Effector memory CD8-positive, alpha-beta T cell (primary cell): ENCODE results near the gene PLPP7.
A peak's percentile ranks its signal among the peaks of the same experiment; 100 is the strongest.
"Not testable (repeated sequence)": the region's sequence is repeated elsewhere in the genome, so short reads cannot be mapped to it uniquely, and the experiment has no call there.

Source experiments
- ATAC-seq: fragments of 150-1000 bp; cut with Tn5 transposase; replicated peaks from 2 replicates; pipeline ENCODE4 v1.10.0; 2021; ENCODE audit warnings: mild to moderate bottlenecking, moderate library complexity
- DNase-seq, 3 experiments: peaks; one replicate each; pipeline ENCODE4 v3.0.0; 2021
- H3K27ac Mint-ChIP-seq, 2 donors: one replicate each; pipeline ENCODE4 v1.8.0; 2022; ENCODE audit warnings: mild to moderate bottlenecking in 2 of 2, mixed read lengths in 2 of 2, moderate library complexity in 2 of 2
- H3K27me3 Mint-ChIP-seq, 2 donors: one replicate each; pipeline ENCODE4 v1.8.0; 2022; ENCODE audit warnings: mixed read lengths in 2 of 2
- H3K36me3 Mint-ChIP-seq: one replicate; pipeline ENCODE4 v1.8.0; 2022; ENCODE audit warnings: mild to moderate bottlenecking, moderate library complexity, mixed read lengths; ENCODE audit not compliant: insufficient read depth
- H3K4me1 Mint-ChIP-seq, 2 donors: one replicate each; pipeline ENCODE4 v1.8.0; 2022; ENCODE audit warnings: low read depth in 2 of 2, mixed read lengths in 2 of 2
- H3K4me3 Mint-ChIP-seq, 2 donors: one replicate each; pipeline ENCODE4 v1.8.0; 2022; ENCODE audit warnings: mild to moderate bottlenecking in 2 of 2, mixed read lengths in 2 of 2, moderate library complexity in 2 of 2
- H3K9me3 Mint-ChIP-seq, 2 donors: one replicate each; pipeline ENCODE4 v1.8.0; 2022; ENCODE audit warnings: mixed read lengths in 2 of 2

The PLPP7 gene

GRCh38 chr9:131330814-131331600 lies 41.5 kb downstream of the PLPP7 start:
- Mint-ChIP-seq H3K4me3 (no peak overlapping the region), H3K4me1 (peaks cover under 1 to 1% of the 10 kb centered on the region in 2 donors), H3K36me3 (no peaks in the 10 kb centered on the region), H3K27me3 (no peaks in the 10 kb centered on the region), H3K27ac (no peak overlapping the region), H3K9me3 (no peaks in the 10 kb centered on the region)
- no peak for ATAC-seq
- DNase-seq: no peak

- H3K36me3 Mint-ChIP-seq, DNase-seq, H3K27ac Mint-ChIP-seq, ATAC-seq, H3K4me3 Mint-ChIP-seq, H3K9me3 Mint-ChIP-seq, H3K4me1 Mint-ChIP-seq, H3K27me3 Mint-ChIP-seq: not testable (repeated sequence)
Observed at GRCh38 chr9:131331996-131332395, 42.5 kb downstream of the PLPP7 start.

- DNase-seq (no peak), ATAC-seq (no peak)
- no peak overlapping the region for H3K4me3 Mint-ChIP-seq
- peaks cover 6% of the 10 kb centered on the region for H3K36me3 Mint-ChIP-seq
- no peaks in the 10 kb centered on the region for H3K9me3 Mint-ChIP-seq
- H3K4me1 Mint-ChIP-seq: peaks cover 3% of the 10 kb centered on the region in 2 donors
- H3K27ac Mint-ChIP-seq: no peak overlapping the region
- H3K27me3 Mint-ChIP-seq: no peaks in the 10 kb centered on the region
Observed at GRCh38 chr9:131333771-131334628, 44.5 kb downstream of the PLPP7 start.

GRCh38 chr9:131334629-131335367 lies 45.3 kb downstream of the PLPP7 start:
- no peak for DNase-seq

GRCh38 chr9:131335368-131335755 lies 45.8 kb downstream of the PLPP7 start:
- no peak overlapping the region for H3K4me3 Mint-ChIP-seq
- H3K27me3 Mint-ChIP-seq: no peaks in the 10 kb centered on the region
- DNase-seq (no peak), ATAC-seq (no peak)
- H3K36me3 Mint-ChIP-seq: peaks cover 6% of the 10 kb centered on the region
- peaks cover 3% of the 10 kb centered on the region in 2 donors for H3K4me1 Mint-ChIP-seq
- H3K27ac Mint-ChIP-seq: peak overlapping the region in 1 of 2 donors; percentile 9
- H3K9me3 Mint-ChIP-seq: no peaks in the 10 kb centered on the region

More at GRCh38 chr9:131334629-131335367, 45.3 kb downstream of the PLPP7 start:
- H3K4me1 Mint-ChIP-seq: peaks cover 3% of the 10 kb centered on the region in 2 donors
- no peak for ATAC-seq
- no peaks in the 10 kb centered on the region for H3K9me3 Mint-ChIP-seq
- H3K4me3 Mint-ChIP-seq: no peak overlapping the region
- no peak overlapping the region for H3K27ac Mint-ChIP-seq
- H3K36me3 Mint-ChIP-seq: peaks cover 6% of the 10 kb centered on the region
- no peaks in the 10 kb centered on the region for H3K27me3 Mint-ChIP-seq

GRCh38 chr9:131337131-131337848 lies 47.8 kb downstream of the PLPP7 start:
- peaks cover 6% of the 10 kb centered on the region for H3K36me3 Mint-ChIP-seq
- H3K9me3 Mint-ChIP-seq: no peaks in the 10 kb centered on the region
- peaks cover under 1 to 3% of the 10 kb centered on the region in 2 donors for H3K27me3 Mint-ChIP-seq
- H3K27ac Mint-ChIP-seq: no peak overlapping the region
- no peak overlapping the region for H3K4me3 Mint-ChIP-seq
- H3K4me1 Mint-ChIP-seq: peaks cover 3% of the 10 kb centered on the region in 2 donors
- no peak for ATAC-seq
- DNase-seq: no peak

GRCh38 chr9:131339212-131339611 lies 49.7 kb downstream of the PLPP7 start:
- peaks cover 18 to 22% of the 10 kb centered on the region in 2 donors for H3K27me3 Mint-ChIP-seq
- not testable (repeated sequence) for H3K27ac Mint-ChIP-seq, H3K9me3 Mint-ChIP-seq, H3K36me3 Mint-ChIP-seq, DNase-seq, H3K4me1 Mint-ChIP-seq, H3K4me3 Mint-ChIP-seq, ATAC-seq

GRCh38 chr9:131344931-131345535 lies 55.5 kb downstream of the PLPP7 start:
- H3K27me3 Mint-ChIP-seq: peaks cover 24 to 33% of the 10 kb centered on the region in 2 donors
- not testable (repeated sequence) for ATAC-seq, H3K36me3 Mint-ChIP-seq, H3K4me3 Mint-ChIP-seq, H3K4me1 Mint-ChIP-seq, H3K9me3 Mint-ChIP-seq, H3K27ac Mint-ChIP-seq, DNase-seq

GRCh38 chr9:131346559-131346958 lies 57.0 kb downstream of the PLPP7 start:
- no peaks in the 10 kb centered on the region for H3K36me3 Mint-ChIP-seq

GRCh38 chr9:131347376-131348020 lies 58.0 kb downstream of the PLPP7 start:
- no peak overlapping the region for H3K27ac Mint-ChIP-seq
- H3K4me1 Mint-ChIP-seq: peaks cover 8 to 9% of the 10 kb centered on the region in 2 donors
- H3K27me3 Mint-ChIP-seq: peaks cover 21 to 28% of the 10 kb centered on the region in 2 donors
- DNase-seq (no peak), ATAC-seq (no peak)
- H3K36me3 Mint-ChIP-seq: no peaks in the 10 kb centered on the region
- H3K4me3 Mint-ChIP-seq: no peak overlapping the region
- H3K9me3 Mint-ChIP-seq: no peaks in the 10 kb centered on the region

More at GRCh38 chr9:131346559-131346958, 57.0 kb downstream of the PLPP7 start:
- Mint-ChIP-seq H3K27ac (no peak overlapping the region), H3K4me3 (no peak overlapping the region), H3K27me3 (peaks cover 24 to 33% of the 10 kb centered on the region in 2 donors), H3K4me1 (peaks cover 8 to 9% of the 10 kb centered on the region in 2 donors), H3K9me3 (no peaks in the 10 kb centered on the region)
- ATAC-seq (no peak), DNase-seq (no peak)

GRCh38 chr9:131348631-131349521 lies 59.4 kb downstream of the PLPP7 start:
- no peaks in the 10 kb centered on the region for H3K9me3 Mint-ChIP-seq
- no peak for ATAC-seq
- H3K4me1 Mint-ChIP-seq: peaks cover 8 to 9% of the 10 kb centered on the region in 2 donors
- no peak overlapping the region for H3K4me3 Mint-ChIP-seq
- peaks cover 9 to 15% of the 10 kb centered on the region in 2 donors for H3K27me3 Mint-ChIP-seq
- no peaks in the 10 kb centered on the region for H3K36me3 Mint-ChIP-seq
- no peak for DNase-seq
- no peak overlapping the region for H3K27ac Mint-ChIP-seq
